Peyer's patch (tissue), 4 donors: ENCODE data around the gene NRTN.
"Not testable (repeated sequence)": the region's sequence is repeated elsewhere in the genome, so short reads cannot be mapped to it uniquely, and the experiment has no call there.

Source experiments
- CTCF ChIP-seq, 6 experiments: fragments of 450-650 bp in 4 of 6; fragments of 200-600 bp in 2 of 6; sonication (generic) in 1 of 6; IDR thresholded peaks; one replicate each; pipeline ENCODE4 v1.5.1; 2017 to 2019; ENCODE audit warnings: antibody characterized with exemption in 6 of 6, mild to moderate bottlenecking in 3 of 6, moderate library complexity in 1 of 6
- POLR2A ChIP-seq, 2 donors: fragments of 450-650 bp; IDR thresholded peaks; one replicate each; pipeline ENCODE4 v1.5.1; 2017; ENCODE audit warnings: antibody characterized with exemption in 2 of 2, mild to moderate bottlenecking in 2 of 2, moderate library complexity in 2 of 2

- TF ChIP-seq POLR2A, CTCF (IDR thresholded peaks at IDR 0.05): not testable (repeated sequence)
Measured at GRCh38 chr19:5854121-5854520, 49.3 kb downstream of the NRTN start.
